K562 (cell line): ENCODE measurements around the gene GGT6. TPM values are rescaled to one million over a fixed set of nuclear protein-coding genes. Genes with fewer than 3 reads are reported as not detected.

Experiments
- ATAC-seq: fragments of 200-7000 bp; cut with Tn5 transposase; 3 replicates; pipeline ENCODE4 v1.9.1; 2020; ENCODE audit warnings: moderate library complexity
- BruUV-seq: library from RNA; stranded (reverse); fragments of 400-500 nt; replicated peaks from 2 replicates; lab custom pipeline; 2021; lab: Mats Ljungman, UMichigan
- CTCF ChIA-PET: fragments of 300-600 bp; formaldehyde crosslinking; extraction: SDS; loops from one replicate; lab custom pipeline; 2021; ENCODE audit warnings: low intra/inter-chr PET ratio; lab: Yijun Ruan, JAX
- POLR2A ChIA-PET: fragments of 300-600, 350-650 bp; sonication (Branson Sonifier 250); formaldehyde crosslinking; extraction: SDS; loops from one replicate; lab custom pipeline; 2021; ENCODE audit warnings: antibody characterized with exemption, inconsistent platforms; lab: Yijun Ruan, JAX
- DNase-seq, 4 experiments: peaks; one replicate each; pipeline versions ENCODE4 v3.0.0 to v3.0.0-alpha.2; 2011 to 2018; ENCODE audit warnings: low spot score in 3 of 4, mixed read lengths in 3 of 4; ENCODE audit errors: extremely low read depth in 1 of 4
- FAIRE-seq: peaks from 2 replicates; lab custom pipeline; 2011; peaks lifted over from hg19 to GRCh38; lab: Jason Lieb, UNC
- H2AFZ ChIP-seq: 2 replicates; pipeline ENCODE4 v1.6.0; 2011; ENCODE audit warnings: low read depth, low read length, control low read depth, inconsistent platforms
- H3K27ac ChIP-seq: fragments of 200-600 bp; 3 replicates; pipeline ENCODE4 v1.8.0; 2011; ENCODE audit warnings: low read depth, mild to moderate bottlenecking, control low read depth, inconsistent platforms, low read length, moderate library complexity, mixed read lengths; ENCODE audit errors: extremely low read depth
- H3K27me3 ChIP-seq, 2 experiments: fragments of 300-600 bp in 1 of 2; 2 replicates in 1 of 2; 3 replicates in 1 of 2; pipeline versions ENCODE4 v1.6.0 to v1.8.0; 2011; ENCODE audit warnings: inconsistent platforms in 2 of 2, low read length in 2 of 2, mild to moderate bottlenecking in 1 of 2, mixed read lengths in 1 of 2, moderate library complexity in 1 of 2; ENCODE audit not compliant: control insufficient read depth in 2 of 2, insufficient read depth in 2 of 2
- H3K36me3 ChIP-seq: fragments of 300-600 bp; 3 replicates; pipeline ENCODE4 v1.8.0; 2011; ENCODE audit warnings: mild to moderate bottlenecking, low read length, inconsistent platforms; ENCODE audit not compliant: control insufficient read depth, insufficient read depth
- H3K4me1 ChIP-seq, 2 experiments: fragments of 200-600 bp in 1 of 2; replicated peaks in 1 of 2; 2 replicates in 1 of 2; 3 replicates in 1 of 2; pipeline versions ENCODE4 v1.5.1 to v1.8.0; 2011; ENCODE audit warnings: inconsistent platforms in 2 of 2, low read length in 2 of 2, mild to moderate bottlenecking in 1 of 2, mixed read lengths in 1 of 2, moderate library complexity in 1 of 2; ENCODE audit not compliant: control insufficient read depth in 2 of 2, insufficient read depth in 2 of 2
- H3K4me2 ChIP-seq: 2 replicates; pipeline ENCODE4 v1.6.1; 2011; ENCODE audit warnings: low read length, control low read depth, inconsistent platforms, mixed read lengths; ENCODE audit not compliant: insufficient read depth
- H3K4me3 ChIP-seq: fragments of 200-600 bp; sonication (generic), shearing (Covaris generic); 2 replicates; pipeline ENCODE4 v1.5.1; 2016; ENCODE audit warnings: control low read depth, inconsistent platforms
- H3K79me2 ChIP-seq: fragments of 200-600 bp; 3 replicates; pipeline ENCODE4 v1.8.0; 2011; ENCODE audit warnings: low read length, inconsistent platforms; ENCODE audit not compliant: control insufficient read depth, insufficient read depth
- H3K9ac ChIP-seq, 2 experiments: 2 replicates each; pipeline versions ENCODE4 v1.6.0 to v1.6.1; 2011; ENCODE audit warnings: low read depth in 2 of 2, low read length in 2 of 2, control low read depth in 1 of 2, inconsistent platforms in 1 of 2, mild to moderate bottlenecking in 1 of 2, mixed read lengths in 1 of 2; ENCODE audit not compliant: insufficient read depth in 1 of 2
- H3K9me1 ChIP-seq: one replicate; pipeline ENCODE4 v1.6.0; 2011; ENCODE audit warnings: inconsistent platforms, mild to moderate bottlenecking, low read length, moderate library complexity; ENCODE audit not compliant: control insufficient read depth, insufficient read depth
- H3K9me3 ChIP-seq: replicated peaks from 2 replicates; pipeline ENCODE4 v1.5.1; 2011; ENCODE audit warnings: low read depth, low read length, inconsistent platforms; ENCODE audit not compliant: control insufficient read depth, insufficient read depth
- H4K20me1 ChIP-seq: replicated peaks from 2 replicates; pipeline ENCODE4 v1.6.1; 2011; ENCODE audit warnings: low read length, inconsistent platforms, mixed read lengths; ENCODE audit not compliant: control insufficient read depth, insufficient read depth
- BACH1 ChIP-seq: fragments of 200-800 bp; sonication (Bioruptor generic); IDR thresholded peaks from 2 replicates; pipeline ENCODE4 v1.6.1; 2016; ENCODE audit warnings: missing genetic modification characterization, missing compliant biosample characterization
- CHD4 ChIP-seq: fragments of 200-600 bp; sonication (generic); IDR thresholded peaks from 3 replicates; pipeline ENCODE4 v1.6.1; 2012; ENCODE audit warnings: low read depth, mild to moderate bottlenecking, mixed read lengths, low read length, inconsistent platforms; ENCODE audit not compliant: insufficient read depth, insufficient replicate concordance, poor library complexity, severe bottlenecking
- CTBP1 ChIP-seq: fragments of 450-650 bp; IDR thresholded peaks from 2 replicates; pipeline ENCODE4 v1.6.1; 2016; ENCODE audit warnings: borderline replicate concordance
- MAFG ChIP-seq: fragments of 450-650 bp; conservative IDR thresholded peaks from 2 replicates; pipeline ENCODE4 v1.6.1; 2016; ENCODE audit warnings: missing genetic modification characterization, missing compliant biosample characterization
- RBM14 ChIP-seq: fragments of 200-400 bp; formaldehyde crosslinking; IDR thresholded peaks from 2 replicates; pipeline ENCODE4 v1.6.1; 2018; ENCODE audit warnings: low read depth, mild to moderate bottlenecking, low read length, moderate library complexity, borderline replicate concordance; ENCODE audit not compliant: insufficient read depth
- SREBF1 ChIP-seq: fragments of 150-350 bp; IDR thresholded peaks from 2 replicates; pipeline ENCODE4 v1.6.1; 2014; ENCODE audit warnings: antibody characterized with exemption, low read depth, low read length, borderline replicate concordance
- SRF ChIP-seq, 2 experiments: fragments of 250-450, 450-650 bp in 1 of 2; sonication (Bioruptor Pico) in 1 of 2; sonication (generic) in 1 of 2; formaldehyde crosslinking; IDR thresholded peaks; 2 replicates each; pipeline versions ENCODE4 v1.5.0 to v1.5.1; 2020 to 2022; ENCODE audit warnings: mild to moderate bottlenecking in 1 of 2, missing genetic modification reagents in 1 of 2
- ZBTB17 ChIP-seq: fragments of 450-650 bp; formaldehyde crosslinking; IDR thresholded peaks from 2 replicates; pipeline ENCODE4 v1.4.0; 2020; ENCODE audit warnings: mild to moderate bottlenecking
- ZNF143 ChIP-seq: sonication (generic); formaldehyde crosslinking; IDR thresholded peaks from 2 replicates; pipeline ENCODE4 v1.9.0; 2022; ENCODE audit warnings: mild to moderate bottlenecking, missing genetic modification reagents
- ZNF174 ChIP-seq: fragments of 250-450 bp; sonication (Bioruptor Pico); IDR thresholded peaks from 2 replicates; pipeline ENCODE4 v1.4.0; 2020; ENCODE audit warnings: mild to moderate bottlenecking
- WGBS: fragments of 100-300 bp; shearing (Covaris generic); methylation state at CpG from one replicate; pipeline ENCODE4 v1.1.6; 2016; ENCODE audit warnings: low coverage, mixed read lengths; ENCODE audit not compliant: insufficient coverage; ENCODE audit errors: missing lambda C conversion rate; 5-methylcytosine and 5-hydroxymethylcytosine counted together
- in situ Hi-C: fragments of 300-500 bp; cut with MboI; formaldehyde crosslinking; loops from 4 replicates; pipeline ENCODE4 v1.15.0; 2018; ENCODE audit warnings: inconsistent platforms, mixed read lengths
- intact Hi-C: fragments of 100-400 bp; cut with micrococcal nuclease; formaldehyde crosslinking; loops from 2 replicates; pipeline ENCODE4 v1.14.2; 2022
- polyA plus RNA-seq, 8 experiments: library from polyadenylated mRNA; depleted of rRNA in 4 of 8; stranded (reverse) in 5 of 8; unstranded in 3 of 8; fragments of >200 nt; fragmentation: Nextera tagmentation in 2 of 8; fragmentation: Illumina TruSeq in 1 of 8; extraction: Ambion mirVana in 2 of 8; extraction: Trizol in 1 of 8; gene quantifications; 2 replicates each; pipeline versions ENCODE4 v1.2.1 to v1.2.3, GENCODE V29; 2011 to 2014; ENCODE audit warnings: inconsistent platforms in 1 of 8, missing spikeins in 1 of 8
- total RNA-seq, 7 experiments: library from RNA; depleted of rRNA in 6 of 7; stranded (reverse); fragments of >200 nt in 6 of 7; fragmentation: Illumina TruSeq in 2 of 7; extraction: Trizol in 2 of 7; gene quantifications; 2 replicates each; pipeline versions ENCODE4 v1.2.1 to v1.2.3, GENCODE V29; 2011 to 2021; ENCODE audit warnings: low replicate concordance in 1 of 7
- TF ChIP-seq, protein P1 (sequence below): IDR thresholded peaks from 2 replicates; pipeline ENCODE4 v1.6.1; 2011; ENCODE audit not compliant: insufficient read length; ENCODE audit errors: extremely low read depth
- TF ChIP-seq, protein P2 (sequence below): fragments of 250-450 bp; sonication (Bioruptor Pico); IDR thresholded peaks from 2 replicates; pipeline ENCODE4 v1.5.0; 2021
- TF ChIP-seq, protein P3 (sequence below): fragments of 250-450 bp; sonication (Bioruptor Pico); IDR thresholded peaks from 2 replicates; pipeline ENCODE4 v1.8.0; 2021; ENCODE audit warnings: moderate library complexity, mild to moderate bottlenecking, inconsistent platforms
- TF ChIP-seq, protein P4 (sequence below): fragments of 250-450 bp; sonication (Bioruptor Pico); IDR thresholded peaks from 2 replicates; pipeline ENCODE4 v1.4.0; 2020; ENCODE audit warnings: mild to moderate bottlenecking, moderate library complexity

Gene GGT6
- total and polyA plus RNA-seq, 9 of the 15 experiments (the other 6 are each of a cell fraction or from before 2014, with no cell fraction given), result 0.09 TPM; not detected in 8

DNA sequence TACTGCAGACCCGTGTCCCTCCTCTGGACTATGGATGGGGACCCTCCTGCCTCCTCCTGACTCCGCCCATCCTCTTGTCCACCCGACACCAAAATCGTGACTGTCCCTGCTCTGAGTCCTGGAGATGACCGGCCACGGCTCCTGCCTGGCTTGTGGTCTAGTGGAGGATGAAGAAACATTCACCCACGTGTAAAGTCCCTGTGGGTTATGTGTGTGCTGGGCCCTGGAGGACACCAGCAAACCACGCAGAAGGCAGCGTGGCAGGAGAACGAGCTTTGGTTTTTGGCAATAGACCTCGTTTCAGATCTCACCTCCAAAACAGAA lies 49.8 kb downstream of the GGT6 start:
- in situ Hi-C loops (no loop called here), intact Hi-C loops (no loop called here)
- TF ChIP-seq MAFG (tag) (no peak), CHD4 (no peak), ZNF174 (CRISPR knock-in tag) (no peak), ZNF143 (CRISPR knock-in tag) (no peak), SRF (CRISPR knock-in tag; IDR thresholded peaks at IDR 0.05) (no peak), ZBTB17 (CRISPR knock-in tag) (no peak), CTBP1 (no peak), SREBF1 (no peak), BACH1 (tag) (no peak), RBM14 (no peak)
- TF ChIP-seq, protein P1, sequence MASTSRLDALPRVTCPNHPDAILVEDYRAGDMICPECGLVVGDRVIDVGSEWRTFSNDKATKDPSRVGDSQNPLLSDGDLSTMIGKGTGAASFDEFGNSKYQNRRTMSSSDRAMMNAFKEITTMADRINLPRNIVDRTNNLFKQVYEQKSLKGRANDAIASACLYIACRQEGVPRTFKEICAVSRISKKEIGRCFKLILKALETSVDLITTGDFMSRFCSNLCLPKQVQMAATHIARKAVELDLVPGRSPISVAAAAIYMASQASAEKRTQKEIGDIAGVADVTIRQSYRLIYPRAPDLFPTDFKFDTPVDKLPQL, result no peak
- TF ChIP-seq, protein P2, sequence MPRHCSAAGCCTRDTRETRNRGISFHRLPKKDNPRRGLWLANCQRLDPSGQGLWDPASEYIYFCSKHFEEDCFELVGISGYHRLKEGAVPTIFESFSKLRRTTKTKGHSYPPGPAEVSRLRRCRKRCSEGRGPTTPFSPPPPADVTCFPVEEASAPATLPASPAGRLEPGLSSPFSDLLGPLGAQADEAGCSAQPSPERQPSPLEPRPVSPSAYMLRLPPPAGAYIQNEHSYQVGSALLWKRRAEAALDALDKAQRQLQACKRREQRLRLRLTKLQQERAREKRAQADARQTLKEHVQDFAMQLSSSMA (CRISPR knock-in tag), result no peak
- TF ChIP-seq, protein P3, sequence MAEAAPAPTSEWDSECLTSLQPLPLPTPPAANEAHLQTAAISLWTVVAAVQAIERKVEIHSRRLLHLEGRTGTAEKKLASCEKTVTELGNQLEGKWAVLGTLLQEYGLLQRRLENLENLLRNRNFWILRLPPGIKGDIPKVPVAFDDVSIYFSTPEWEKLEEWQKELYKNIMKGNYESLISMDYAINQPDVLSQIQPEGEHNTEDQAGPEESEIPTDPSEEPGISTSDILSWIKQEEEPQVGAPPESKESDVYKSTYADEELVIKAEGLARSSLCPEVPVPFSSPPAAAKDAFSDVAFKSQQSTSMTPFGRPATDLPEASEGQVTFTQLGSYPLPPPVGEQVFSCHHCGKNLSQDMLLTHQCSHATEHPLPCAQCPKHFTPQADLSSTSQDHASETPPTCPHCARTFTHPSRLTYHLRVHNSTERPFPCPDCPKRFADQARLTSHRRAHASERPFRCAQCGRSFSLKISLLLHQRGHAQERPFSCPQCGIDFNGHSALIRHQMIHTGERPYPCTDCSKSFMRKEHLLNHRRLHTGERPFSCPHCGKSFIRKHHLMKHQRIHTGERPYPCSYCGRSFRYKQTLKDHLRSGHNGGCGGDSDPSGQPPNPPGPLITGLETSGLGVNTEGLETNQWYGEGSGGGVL (CRISPR knock-in tag), result no peak
- TF ChIP-seq, protein P4, sequence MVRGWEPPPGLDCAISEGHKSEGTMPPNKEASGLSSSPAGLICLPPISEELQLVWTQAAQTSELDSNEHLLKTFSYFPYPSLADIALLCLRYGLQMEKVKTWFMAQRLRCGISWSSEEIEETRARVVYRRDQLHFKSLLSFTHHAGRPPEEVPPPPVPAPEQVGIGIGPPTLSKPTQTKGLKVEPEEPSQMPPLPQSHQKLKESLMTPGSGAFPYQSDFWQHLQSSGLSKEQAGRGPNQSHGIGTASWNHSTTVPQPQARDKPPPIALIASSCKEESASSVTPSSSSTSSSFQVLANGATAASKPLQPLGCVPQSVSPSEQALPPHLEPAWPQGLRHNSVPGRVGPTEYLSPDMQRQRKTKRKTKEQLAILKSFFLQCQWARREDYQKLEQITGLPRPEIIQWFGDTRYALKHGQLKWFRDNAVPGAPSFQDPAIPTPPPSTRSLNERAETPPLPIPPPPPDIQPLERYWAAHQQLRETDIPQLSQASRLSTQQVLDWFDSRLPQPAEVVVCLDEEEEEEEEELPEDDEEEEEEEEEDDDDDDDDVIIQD, result no peak
- no peak for ATAC-seq
- no peak for DNase-seq
- Histone ChIP-seq H3K4me2 (no peak overlapping the region), H3K27ac (no peak overlapping the region), H2AFZ (no peak overlapping the region), H3K9me3 (no peaks in the 10 kb centered on the region), H3K4me3 (no peak overlapping the region), H3K9ac (no peak overlapping the region), H3K79me2 (no peaks in the 10 kb centered on the region), H3K36me3 (no peaks in the 10 kb centered on the region), H3K27me3 (peaks cover 0 to 65% of the 10 kb centered on the region in 2 experiments; a peak in 2 of 5 replicates), H4K20me1 (peaks cover 8% of the 10 kb centered on the region), H3K9me1 (no peaks in the 10 kb centered on the region), H3K4me1 (peaks cover 5 to 38% of the 10 kb centered on the region in 2 experiments; a peak in 4 of 5 replicates)
- no TSS peak for BruUV-seq
- ChIA-PET CTCF (no interaction called here), POLR2A (interaction anchor here (0.6 to 1.1 kb wide), 2 partner anchors 14 to 71 kb away, joined by 3 to 4 read pairs; no protein-coding TSS in a partner anchor)
- no peak for FAIRE-seq
- 14% methylated on average over 10 of the region's 11 CpGs for WGBS
